ENCODE data around the gene SLC9A8.

DNA sequence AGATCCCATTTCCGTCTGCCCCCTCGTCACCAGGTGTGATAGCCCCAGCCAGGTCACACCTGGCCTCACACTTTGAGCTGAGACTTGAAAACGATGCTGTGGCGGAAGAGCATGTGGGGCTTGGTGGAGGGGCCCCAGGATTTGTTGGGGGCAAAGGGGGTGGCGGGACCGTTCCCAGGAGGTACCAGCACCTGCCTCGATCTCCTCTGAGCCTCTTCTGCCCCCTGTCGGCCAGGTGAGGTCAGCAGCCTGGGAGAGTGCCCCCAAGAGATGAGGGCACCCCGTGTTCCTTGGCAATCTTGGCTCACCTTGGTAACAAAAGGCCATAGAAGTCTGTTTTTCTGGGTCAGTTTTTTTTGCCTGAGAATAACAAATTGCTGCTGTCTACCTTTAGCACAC is 77.3 kb downstream of the SLC9A8 start:
- TF ChIP-seq ZKSCAN3 (CRISPR knock-in tag; IDR thresholded peaks at IDR 0.05) (no peak), SAP30 (IDR thresholded peaks at IDR 0.05; ENCODE audit: borderline replicate concordance, insufficient read depth, low read depth, low read length, poor library complexity, severe bottlenecking) (no peak), ZSCAN29 (IDR thresholded peaks at IDR 0.05) (no peak), PHB (CRISPR knock-in tag; IDR thresholded peaks at IDR 0.05) (no peak)

Data from K562 (cell line).